ENCODE results near the gene GPR151.

GPR151 gene

DNA sequence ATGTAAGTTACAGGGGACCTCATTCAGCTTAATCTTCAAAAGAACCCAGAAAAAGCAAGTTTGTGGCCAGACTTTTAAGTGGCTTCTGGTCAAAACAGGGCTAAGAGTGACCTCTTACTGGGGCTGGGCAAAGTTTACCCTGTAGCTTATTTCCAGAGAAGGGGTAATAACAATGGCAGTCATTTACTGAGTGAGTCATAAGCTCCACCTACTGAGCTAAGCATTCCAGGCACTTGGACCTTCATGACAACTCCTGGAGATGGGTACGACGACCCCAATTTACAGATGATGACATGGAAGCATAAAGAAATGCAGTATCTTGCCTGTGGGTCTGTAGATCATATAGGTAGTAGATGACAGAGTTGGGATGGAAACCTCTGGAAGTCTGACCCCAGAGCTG lies 4.7 kb upstream of the GPR151 start:
- no peak for DNase-seq (ENCODE audit: low read depth)

DNA sequence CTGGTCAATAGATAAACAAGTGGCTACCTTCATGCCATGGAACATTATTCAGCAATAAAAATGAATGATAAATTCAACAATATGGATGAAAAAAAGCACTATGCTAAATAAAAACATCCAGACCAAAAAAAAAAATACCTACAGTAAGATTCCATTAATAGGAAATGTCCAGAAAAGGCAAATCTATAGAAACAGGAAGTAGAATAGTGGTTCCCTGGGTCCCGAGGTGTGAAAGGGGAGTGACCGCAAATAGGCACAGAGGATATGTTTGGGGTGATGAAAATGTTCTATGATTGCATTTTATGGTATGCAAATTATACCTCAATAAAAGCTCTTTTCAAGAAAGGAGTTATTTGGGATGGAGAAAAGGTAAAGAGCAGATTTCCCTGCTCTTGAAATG lies 3.6 kb upstream of the GPR151 start:
- no peak for DNase-seq (ENCODE audit: low read depth)

DNA sequence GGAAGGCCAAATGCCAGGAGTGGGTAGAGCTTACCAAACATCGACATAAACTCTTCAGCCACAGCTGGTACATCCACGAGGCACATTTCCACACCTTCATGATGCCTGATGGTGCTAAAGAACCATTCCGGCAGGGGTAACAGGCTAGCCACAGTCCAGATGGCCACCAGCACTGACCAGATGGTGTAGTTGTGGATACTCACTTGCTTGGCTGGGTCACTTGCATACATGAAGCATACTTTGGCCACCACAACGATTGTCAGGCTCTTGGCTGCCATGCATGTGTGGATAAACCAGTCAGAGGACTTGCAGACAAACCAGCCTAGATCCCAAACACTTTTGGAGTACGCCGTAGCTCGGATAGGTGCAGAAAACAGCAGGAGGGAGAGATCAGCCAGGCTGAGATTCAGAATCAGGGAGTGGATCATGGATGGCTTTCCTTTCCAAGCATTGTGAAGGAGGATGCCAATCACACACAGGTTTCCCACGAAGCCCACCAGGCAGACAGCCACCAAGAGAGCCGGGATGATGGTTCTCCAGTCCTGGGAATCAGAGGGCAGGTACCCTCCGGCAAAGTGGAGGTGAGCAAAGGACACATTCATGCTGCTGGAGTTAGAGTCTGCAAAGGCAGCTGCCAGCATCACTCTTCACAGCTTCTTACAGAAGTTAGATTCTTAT lies 378 bp downstream of the GPR151 start:
- DNase-seq (ENCODE audit: low read depth): no peak

DNA sequence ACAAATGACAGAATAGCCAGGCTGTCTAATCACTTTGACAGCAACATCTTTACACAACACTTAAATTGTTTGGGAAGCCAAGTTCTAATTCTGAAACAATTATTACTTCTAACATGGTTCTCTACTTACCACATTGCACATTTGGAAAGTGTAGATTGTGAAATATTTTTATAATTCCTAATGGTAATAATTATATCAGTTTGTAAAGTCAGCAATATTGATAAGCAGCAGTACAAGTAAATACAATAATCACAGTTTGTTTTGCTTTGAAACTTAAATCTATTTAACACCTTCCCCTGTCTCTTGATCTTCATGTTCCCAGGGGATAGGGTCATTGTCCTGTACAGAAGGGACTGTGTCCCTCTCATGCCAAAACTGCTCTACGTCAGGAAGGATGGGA lies 1.4 kb downstream of the GPR151 start:
- DNase-seq (ENCODE audit: low read depth): no peak

DNA sequence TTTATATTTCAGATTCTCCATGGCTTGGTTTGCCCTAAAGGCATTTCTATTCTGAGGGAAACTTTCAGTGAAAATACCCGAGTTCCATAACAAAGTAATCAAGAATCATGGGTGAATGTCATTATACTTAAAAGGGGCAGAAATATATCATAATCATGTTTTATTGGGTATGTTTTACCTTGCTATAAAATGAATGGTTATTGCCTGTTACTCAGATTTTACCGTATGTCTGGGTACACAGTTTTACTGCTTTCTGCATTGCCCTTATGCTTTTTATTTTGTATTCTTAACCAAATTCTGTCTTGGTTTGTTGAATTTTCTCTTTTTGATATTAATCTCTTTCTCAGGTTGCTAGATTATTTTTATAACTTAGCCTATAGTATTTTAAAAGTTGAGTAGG lies 2.5 kb downstream of the GPR151 start:
- DNase-seq (ENCODE audit: low read depth): no peak

DNA sequence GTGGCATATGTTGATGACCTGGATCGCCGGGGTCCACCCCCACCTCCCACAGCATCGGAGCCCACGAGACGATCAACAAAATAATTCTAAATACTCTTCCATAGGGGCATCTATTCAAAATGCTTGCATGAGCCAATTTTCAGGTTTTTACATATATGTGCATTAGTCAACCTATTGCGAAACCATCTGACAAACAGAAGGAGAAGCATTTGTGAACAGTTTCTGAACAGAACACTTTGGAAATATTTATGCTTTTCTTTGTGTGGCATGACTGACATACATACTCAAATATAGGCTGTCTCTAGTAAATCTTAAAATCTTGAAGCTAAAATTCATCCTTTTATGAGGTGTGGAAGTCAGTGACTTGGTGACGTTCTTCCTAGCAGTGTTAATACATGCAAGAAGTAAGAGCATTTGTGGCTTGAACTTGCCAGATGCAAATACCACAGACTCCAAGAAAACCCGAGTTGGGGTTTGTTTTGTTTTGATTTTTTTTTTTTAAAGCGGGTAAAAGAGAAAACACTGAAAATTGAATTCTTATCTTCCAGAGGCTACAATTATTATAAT lies 5.3 kb downstream of the GPR151 start:
- DNase-seq (ENCODE audit: low read depth): peak; percentile 75

DNA sequence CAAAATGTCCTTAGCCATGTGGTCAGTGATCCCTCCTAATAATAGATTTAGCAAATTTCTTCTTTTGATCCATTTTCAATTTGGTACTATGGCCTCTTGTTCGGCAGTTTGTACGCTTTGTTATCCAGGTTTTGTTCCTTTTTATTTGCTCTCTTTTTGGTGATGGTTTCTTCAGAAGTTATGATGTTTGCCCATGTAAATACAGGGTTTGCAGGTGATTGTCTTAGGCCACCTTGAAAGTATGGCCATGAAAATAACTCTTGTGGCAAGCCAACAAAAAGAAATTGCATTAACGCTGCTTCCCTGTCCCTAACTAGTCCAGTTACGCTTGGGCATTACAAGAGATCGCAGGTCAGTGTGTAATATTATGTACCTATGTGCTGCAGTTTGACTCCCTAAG lies 8.6 kb downstream of the GPR151 start:
- no peak for DNase-seq (ENCODE audit: low read depth)

DNA sequence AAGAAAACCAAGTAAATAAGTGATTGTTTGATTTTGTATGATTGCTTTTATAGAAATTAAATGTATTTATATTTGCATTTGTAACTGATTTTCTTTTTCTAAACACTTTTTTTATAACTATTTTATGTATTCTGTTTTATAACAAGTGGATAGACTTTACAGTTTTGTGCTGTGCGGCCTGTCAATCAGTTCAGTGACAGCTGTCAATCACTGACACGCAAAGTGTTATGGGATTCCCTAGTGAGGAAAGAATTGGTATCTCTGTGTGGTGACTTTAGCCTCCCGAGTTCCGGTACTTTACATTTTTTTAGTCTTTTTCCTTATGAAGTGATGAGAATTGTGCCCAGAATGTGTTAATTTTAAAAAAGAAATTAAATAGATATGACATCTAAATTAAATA lies 16.3 kb downstream of the GPR151 start:
- no peak for DNase-seq (ENCODE audit: low read depth)

DNA sequence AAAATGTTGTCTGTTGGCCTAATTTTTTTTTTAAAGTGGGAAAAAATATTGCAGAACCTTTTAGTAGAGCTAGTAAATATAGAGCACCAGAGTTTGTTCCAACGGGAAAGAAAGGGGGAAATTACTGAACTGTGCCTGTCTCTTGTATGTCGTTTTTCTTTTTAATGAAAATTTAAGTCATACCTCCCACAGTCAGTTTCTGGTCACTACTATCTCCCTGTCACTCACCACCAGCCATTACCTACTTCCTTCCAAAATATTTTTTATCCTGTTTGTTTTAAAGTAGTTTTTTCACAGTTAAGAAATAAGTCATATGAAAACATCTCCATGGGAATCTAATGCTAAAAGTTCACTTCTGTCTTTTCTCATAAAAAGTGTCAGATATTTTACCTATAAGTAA lies 21.3 kb downstream of the GPR151 start:
- no peak for DNase-seq (ENCODE audit: low read depth)

DNA sequence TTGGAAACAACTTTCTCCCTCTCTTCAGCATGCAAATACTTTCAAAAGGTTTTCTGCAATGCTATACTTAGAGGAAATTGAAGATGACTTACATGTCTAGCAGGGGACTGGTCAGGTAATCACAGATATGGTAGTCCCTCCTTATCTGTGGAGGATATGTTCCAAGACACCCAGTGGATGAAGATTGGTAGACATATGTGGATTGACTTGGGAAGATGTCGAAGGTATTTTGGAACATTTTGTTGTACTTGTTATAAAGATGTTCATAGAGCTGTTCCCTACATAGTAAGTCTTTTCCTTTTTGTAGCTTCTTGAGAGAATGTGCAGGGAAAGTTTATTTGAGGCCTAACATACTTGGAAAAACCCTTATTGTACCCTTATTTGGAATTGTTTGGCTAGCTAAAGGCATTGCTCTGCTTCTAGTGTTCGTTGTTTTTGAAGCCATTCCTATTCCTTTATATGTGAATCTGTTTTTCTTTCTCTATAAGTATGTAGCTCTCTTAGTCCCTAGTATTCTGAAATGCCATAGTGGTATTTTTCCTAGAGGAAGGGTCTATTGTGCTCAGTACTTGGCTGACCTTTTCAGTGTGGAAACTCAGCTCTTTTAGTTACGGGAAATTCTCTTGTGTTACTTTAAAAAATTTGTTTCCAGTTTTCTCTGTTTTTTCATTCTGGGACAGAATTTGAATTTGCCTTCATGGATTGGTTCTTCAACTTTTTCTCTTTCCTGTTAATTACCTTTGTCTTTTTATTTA lies 25.7 kb downstream of the GPR151 start:
- no peak for DNase-seq (ENCODE audit: low read depth)

DNA sequence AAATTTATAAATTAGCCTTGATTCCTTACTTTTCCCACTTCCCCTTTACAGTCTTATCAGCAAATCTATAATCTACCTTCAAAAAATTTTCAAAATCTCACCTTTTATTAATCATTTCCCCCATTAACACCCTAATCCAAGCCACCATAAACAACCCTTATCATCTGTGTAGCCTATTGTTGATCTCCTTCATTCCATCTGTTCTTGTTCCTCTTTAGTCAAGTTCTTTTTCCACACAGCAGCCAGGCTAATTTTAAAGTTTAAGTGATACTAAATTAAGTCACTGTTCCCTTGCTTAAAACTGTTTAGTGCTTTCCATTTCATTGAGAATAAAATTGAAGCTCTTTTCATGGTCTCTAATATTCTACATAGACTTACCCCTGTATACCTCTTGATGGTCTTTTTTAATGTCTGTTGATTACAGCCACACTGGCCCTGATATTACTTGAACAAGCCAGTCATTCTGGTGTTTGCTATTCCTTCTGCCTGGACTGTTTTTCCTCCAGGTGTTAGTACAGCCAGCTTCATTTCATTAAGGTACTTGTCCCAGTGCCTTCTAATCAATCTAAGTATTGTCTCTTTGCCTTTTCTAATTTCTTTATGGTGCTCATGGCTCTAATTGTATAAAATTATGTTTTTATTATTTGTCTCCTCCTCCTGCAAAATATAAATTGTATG lies 31.1 kb downstream of the GPR151 start:
- no peak for DNase-seq (ENCODE audit: low read depth)

DNA sequence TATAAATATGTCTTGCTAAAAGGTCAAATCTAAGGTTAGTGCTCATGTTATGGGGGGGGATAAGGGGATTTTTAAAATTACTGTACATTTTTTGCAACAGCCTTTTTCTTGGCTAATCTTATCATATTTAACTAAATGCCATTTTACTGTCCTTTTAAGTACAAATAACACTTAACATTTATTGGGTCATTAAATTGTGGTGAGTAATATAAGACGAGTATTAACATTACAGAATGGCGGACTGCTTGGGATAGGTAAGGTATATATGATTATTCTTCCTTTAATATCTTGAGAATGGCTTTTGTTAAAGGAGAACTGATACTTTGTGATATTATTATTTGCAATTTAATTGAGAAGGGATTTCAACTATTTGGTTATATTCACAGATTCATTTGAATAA lies 33.2 kb downstream of the GPR151 start:
- no peak for DNase-seq (ENCODE audit: low read depth)

DNA sequence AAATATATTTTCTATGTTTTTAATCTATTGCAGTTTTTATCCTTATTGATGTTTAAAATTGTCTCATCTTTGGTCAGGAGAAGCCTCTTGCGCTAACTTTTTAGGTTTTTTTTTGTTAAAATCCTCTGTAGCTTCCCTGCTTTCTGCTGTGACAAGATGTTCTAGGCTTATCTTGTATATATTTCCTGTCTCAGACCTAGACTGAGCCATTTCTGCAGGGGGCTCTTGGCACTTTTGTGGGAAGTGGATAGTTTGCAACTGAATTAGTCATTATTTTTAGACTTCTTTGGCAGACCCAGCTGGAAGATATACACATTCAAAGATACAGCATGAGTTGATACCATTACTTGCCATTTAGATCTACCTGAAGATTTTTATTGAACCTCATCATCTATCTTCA lies 40.1 kb downstream of the GPR151 start:
- DNase-seq (ENCODE audit: low read depth): no peak

DNA sequence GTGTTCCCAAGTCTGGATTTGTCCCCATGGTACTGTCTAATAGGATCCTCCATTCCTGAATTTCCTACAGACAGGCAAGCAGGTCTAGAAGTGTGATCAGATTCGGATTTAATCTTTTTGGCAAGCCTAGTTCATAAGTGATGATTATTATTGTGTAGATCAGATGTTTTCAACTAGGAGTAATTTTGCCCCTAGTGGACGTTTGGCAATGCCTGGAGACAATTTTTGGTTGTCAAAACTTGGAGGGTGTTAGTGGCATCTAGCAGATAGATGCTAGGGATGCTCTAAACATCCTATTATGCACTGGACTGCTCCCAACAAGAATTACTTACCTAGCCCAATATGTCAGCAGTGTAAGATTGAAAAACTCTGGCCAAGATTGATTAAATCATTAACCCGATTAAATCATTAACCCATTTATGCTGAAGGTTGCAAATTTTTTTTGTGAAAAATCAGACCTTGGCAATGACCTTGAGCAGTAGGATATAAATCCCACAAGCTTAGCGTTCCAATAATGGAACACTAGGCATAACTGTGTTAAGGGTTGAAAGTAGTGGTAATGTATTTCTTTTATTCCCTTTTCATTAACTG lies 40.7 kb downstream of the GPR151 start:
- no peak for DNase-seq (ENCODE audit: low read depth)

DNA sequence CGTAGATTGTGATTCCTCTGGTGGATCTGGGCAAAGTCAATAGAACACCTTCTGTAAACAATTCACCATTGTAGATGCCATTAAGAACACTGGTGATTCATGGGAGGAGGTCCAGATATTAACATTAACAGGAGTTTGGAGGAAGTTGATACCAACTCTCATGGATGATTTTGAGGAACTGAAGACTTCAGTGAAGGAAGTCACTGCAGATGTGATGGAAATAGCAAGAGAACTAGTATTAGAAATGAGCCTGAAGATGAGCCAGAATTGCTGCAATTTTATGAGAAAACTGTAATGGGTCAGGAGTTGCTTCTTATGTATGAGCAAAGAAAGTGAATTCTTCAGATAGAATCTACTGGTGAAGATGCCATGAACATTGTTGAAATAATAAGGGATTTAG lies 41.9 kb downstream of the GPR151 start:
- no peak for DNase-seq (ENCODE audit: low read depth)

DNA sequence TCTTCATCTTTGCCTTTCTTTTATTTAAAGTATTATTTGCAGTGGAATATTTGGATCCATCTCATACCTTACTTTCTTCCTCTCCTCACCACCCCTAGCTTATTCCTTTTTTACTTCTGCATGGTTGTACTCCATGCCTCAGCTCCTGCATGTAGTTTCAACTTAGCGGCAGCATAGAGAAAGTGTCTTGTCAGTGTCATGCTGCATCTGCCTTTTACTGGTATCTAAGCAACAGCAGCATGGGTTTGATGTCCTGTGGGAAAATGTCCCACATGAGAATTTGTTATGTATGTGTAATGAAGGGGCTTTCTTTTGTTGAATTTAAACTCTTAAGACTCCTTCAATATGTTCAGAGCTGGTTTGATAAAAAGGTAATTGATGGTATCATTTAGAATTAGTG lies 48.2 kb downstream of the GPR151 start:
- DNase-seq (ENCODE audit: low read depth): no peak

DNA sequence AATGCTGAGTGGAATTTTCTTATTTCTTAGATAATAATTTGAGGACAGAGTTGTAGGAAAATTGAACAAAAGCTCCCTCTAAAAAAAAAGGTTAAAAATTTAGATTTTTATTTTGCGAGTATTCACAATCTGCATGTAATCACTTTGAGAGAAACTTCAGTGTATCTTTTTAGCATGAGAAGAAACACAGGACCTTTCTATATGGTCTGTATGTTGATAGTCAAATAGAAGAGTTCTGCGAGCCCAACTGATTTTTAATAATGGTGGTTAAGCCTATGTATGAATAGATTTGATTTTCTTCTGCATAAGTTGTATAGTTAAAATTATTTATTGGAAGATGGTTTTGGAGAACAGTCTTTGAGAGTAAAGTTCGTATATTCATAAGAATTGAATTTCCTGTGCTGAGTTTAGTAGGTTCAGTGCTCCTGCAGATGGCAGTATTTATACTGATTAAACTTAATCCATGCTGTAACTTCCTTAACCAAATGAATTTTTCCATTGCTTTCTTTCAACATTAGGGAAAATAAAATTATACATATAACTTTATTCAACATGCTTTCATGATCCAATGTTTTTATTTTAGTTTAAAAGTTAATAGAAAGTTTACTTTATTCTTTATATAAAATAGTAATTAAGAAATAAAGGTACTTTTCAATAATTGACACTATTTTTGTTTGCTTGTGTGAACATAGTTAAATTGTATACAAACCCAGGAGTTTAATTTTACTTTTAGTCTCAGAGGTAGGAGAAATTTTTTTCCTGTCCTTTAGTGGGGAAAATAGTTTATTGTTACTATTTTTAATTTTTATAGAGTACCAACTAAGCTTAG lies 49.3 kb downstream of the GPR151 start:
- DNase-seq (ENCODE audit: low read depth): peak; percentile 29

DNA sequence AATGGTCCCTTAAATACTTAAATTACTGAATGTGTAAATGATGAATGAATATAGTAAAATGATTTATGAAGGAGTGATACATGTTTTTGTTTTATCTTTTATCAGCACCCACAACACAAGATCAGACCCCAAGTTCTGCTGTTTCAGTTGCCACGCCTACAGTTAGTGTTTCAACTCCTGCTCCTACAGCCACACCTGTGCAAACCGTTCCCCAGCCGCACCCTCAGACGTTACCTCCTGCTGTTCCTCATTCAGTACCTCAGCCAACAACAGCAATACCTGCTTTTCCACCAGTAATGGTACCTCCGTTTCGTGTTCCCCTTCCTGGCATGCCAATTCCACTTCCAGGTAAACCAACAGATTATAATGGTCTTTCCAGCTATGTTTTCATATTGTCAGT lies 52.5 kb downstream of the GPR151 start:
- no peak for DNase-seq (ENCODE audit: low read depth)

Measured in amniotic epithelial cell (primary cell).